Neutrophil (primary cell): ENCODE data around the gene CHD9.

Experiments used
- H3K27ac ChIP-seq: fragments of 200-600 bp; sonication (generic); 2 replicates; pipeline ENCODE4 v1.5.1; 2016; ENCODE audit warnings: mild to moderate bottlenecking, moderate library complexity
- H3K27me3 ChIP-seq: fragments of 200-600 bp; sonication (generic); 2 replicates; pipeline ENCODE4 v1.6.0; 2016; ENCODE audit warnings: mild to moderate bottlenecking
- H3K36me3 ChIP-seq: fragments of 200-600 bp; sonication (generic); 2 replicates; pipeline ENCODE4 v1.5.1; 2017
- H3K4me1 ChIP-seq, 2 experiments: fragments of 200-600 bp in 1 of 2; sonication (generic) in 1 of 2; 1 replicate in 1 of 2; 2 replicates in 1 of 2; pipeline versions ENCODE4 v1.5.1 to v1.6.1; 2013 to 2016; ENCODE audit warnings: low read depth in 1 of 2, low read length in 1 of 2, mild to moderate bottlenecking in 1 of 2, moderate library complexity in 1 of 2; ENCODE audit not compliant: control insufficient read depth in 1 of 2, insufficient read depth in 1 of 2
- H3K4me3 ChIP-seq, 2 experiments: fragments of 200-600 bp in 1 of 2; sonication (generic) in 1 of 2; 1 replicate in 1 of 2; 2 replicates in 1 of 2; pipeline ENCODE4 v1.5.1; 2013 to 2016; ENCODE audit warnings: low read depth in 1 of 2, low read length in 1 of 2, mild to moderate bottlenecking in 1 of 2, moderate library complexity in 1 of 2
- H3K9me3 ChIP-seq: fragments of 200-600 bp; sonication (generic); 2 replicates; pipeline ENCODE4 v1.5.1; 2016
- CTCF ChIP-seq: fragments of 200-600 bp; sonication (generic); IDR thresholded peaks from 2 replicates; pipeline ENCODE4 v1.5.1; 2016; ENCODE audit warnings: antibody characterized with exemption

Gene CHD9

GRCh38 chr16:53129281-53130158, 74.7 kb downstream of the CHD9 start:
- Histone ChIP-seq H3K9me3 (no peaks in the 10 kb centered on the region), H3K27me3 (no peaks in the 10 kb centered on the region), H3K4me1 (peaks cover 10 to 16% of the 10 kb centered on the region in 2 experiments), H3K36me3 (no peaks in the 10 kb centered on the region), H3K4me3 (peak overlapping the region; percentile 66 to 90), H3K27ac (peak overlapping the region; percentile 98)
- TF ChIP-seq CTCF, result no peak

GRCh38 chr16:53130159-53131049, 75.6 kb downstream of the CHD9 start:
- Histone ChIP-seq H3K27me3 (no peaks in the 10 kb centered on the region), H3K36me3 (no peaks in the 10 kb centered on the region), H3K4me3 (peak overlapping the region; percentile 66 to 90), H3K4me1 (peaks cover 10 to 16% of the 10 kb centered on the region in 2 experiments), H3K9me3 (no peaks in the 10 kb centered on the region), H3K27ac (peak overlapping the region; percentile 98)
- peak; percentile 88 for TF ChIP-seq CTCF

GRCh38 chr16:53131050-53131362, 76.2 kb downstream of the CHD9 start:
- Histone ChIP-seq H3K36me3 (no peaks in the 10 kb centered on the region), H3K27me3 (no peaks in the 10 kb centered on the region), H3K27ac (peak overlapping the region; percentile 98), H3K4me3 (peak overlapping the region; percentile 66 to 90), H3K9me3 (no peaks in the 10 kb centered on the region), H3K4me1 (peaks cover 10 to 16% of the 10 kb centered on the region in 2 experiments)
- no peak for TF ChIP-seq CTCF

GRCh38 chr16:53131363-53132071, 76.7 kb downstream of the CHD9 start:
- TF ChIP-seq CTCF, result no peak
- H3K9me3 ChIP-seq, result no peaks in the 10 kb centered on the region
- peaks cover 10 to 16% of the 10 kb centered on the region in 2 experiments for H3K4me1 ChIP-seq
- no peaks in the 10 kb centered on the region for H3K27me3 ChIP-seq
- peak overlapping the region; percentile 66 to 90 for H3K4me3 ChIP-seq
- H3K27ac ChIP-seq, result peak overlapping the region; percentile 98
- H3K36me3 ChIP-seq, result no peaks in the 10 kb centered on the region

GRCh38 chr16:53132406-53132805, 77.6 kb downstream of the CHD9 start:
- Histone ChIP-seq H3K27me3 (no peaks in the 10 kb centered on the region), H3K36me3 (no peaks in the 10 kb centered on the region), H3K4me1 (peaks cover 10 to 16% of the 10 kb centered on the region in 2 experiments), H3K9me3 (no peaks in the 10 kb centered on the region), H3K27ac (no peak overlapping the region), H3K4me3 (no peak overlapping the region)
- TF ChIP-seq CTCF, result no peak
